ENCODE results near the gene CORO7. TPM values are rescaled to one million over a fixed set of nuclear protein-coding genes. Genes with fewer than 3 reads are reported as not detected.

The CORO7 gene
- total and polyA plus RNA-seq, 7 donors = 10.0 to 43.4 (median 17.1) TPM

GRCh38 chr16:4367393-4367856, 49.0 kb downstream of the CORO7 start:
- Histone ChIP-seq H3K36me3 (peaks cover 0 to 28% (median 15%) of the 10 kb centered on the region in 4 donors), H3K27ac (no peak overlapping the region), H3K4me1 (peaks cover 0 to 24% (median 18%) of the 10 kb centered on the region in 4 donors), H3K4me3 (no peak overlapping the region), H3K27me3 (no peaks in the 10 kb centered on the region), H3K9me3 (no peaks in the 10 kb centered on the region)
- intact Hi-C loops (cut with DNase I) = no loop called here
- 96 to 98% methylated on average over 5 of the region's 5 CpGs for WGBS, 2 donors
- no peak for DNase-seq
- TF ChIP-seq CTCF (IDR thresholded peaks at IDR 0.05) (no peak), EP300 (IDR thresholded peaks at IDR 0.05) (no peak), POLR2AphosphoS5 (IDR thresholded peaks at IDR 0.05) (no peak), POLR2A (IDR thresholded peaks at IDR 0.05) (no peak)

- 95 to 96% methylated on average over 13 of the region's 13 CpGs for WGBS, 2 donors
- peaks cover 0 to 42% (median 17%) of the 10 kb centered on the region in 4 donors for H3K36me3 ChIP-seq
These were observed 50.4 kb downstream of the CORO7 start for GRCh38 chr16:4366016-4366415.

DNA sequence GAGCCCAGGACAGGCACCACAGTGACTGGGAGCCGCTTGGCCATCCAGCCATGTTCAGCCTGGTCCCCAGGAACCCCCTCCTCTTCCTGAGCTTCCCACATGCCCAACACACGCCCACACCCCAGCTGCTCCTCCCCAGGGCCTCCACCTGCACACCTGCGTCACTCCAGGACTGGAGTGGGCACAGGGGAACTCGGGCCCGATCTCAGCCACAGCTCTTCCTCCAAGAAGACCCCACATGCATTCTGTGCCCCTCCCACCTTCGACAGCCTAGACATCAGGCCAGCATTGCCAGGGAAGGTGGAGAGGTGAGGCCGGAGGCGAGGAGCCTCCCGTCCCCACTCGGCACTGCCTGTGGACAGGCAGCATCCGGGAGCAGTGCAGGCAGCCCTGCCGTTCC, 50.8 kb downstream of the CORO7 start:
- no peak for TF ChIP-seq EP300 (IDR thresholded peaks at IDR 0.05)
- no peak for TF ChIP-seq POLR2A (IDR thresholded peaks at IDR 0.05)
- no peak for TF ChIP-seq POLR2AphosphoS5 (IDR thresholded peaks at IDR 0.05)
- no peak for TF ChIP-seq CTCF (IDR thresholded peaks at IDR 0.05)
- Histone ChIP-seq H3K4me3 (no peak overlapping the region), H3K9me3 (no peaks in the 10 kb centered on the region), H3K4me1 (peaks cover 0 to 10% (median 4%) of the 10 kb centered on the region in 4 donors), H3K27ac (no peak overlapping the region), H3K27me3 (no peaks in the 10 kb centered on the region), H3K36me3 (peaks cover 0 to 44% (median 17%) of the 10 kb centered on the region in 4 donors)
- intact Hi-C loops (cut with DNase I) = no loop called here
- WGBS, 2 donors = 92 to 94% methylated on average over 12 of the region's 12 CpGs
- no peak for DNase-seq

More at GRCh38 chr16:4366016-4366415, 50.4 kb downstream of the CORO7 start:
- Histone ChIP-seq H3K4me1 (peaks cover 0 to 14% (median 7%) of the 10 kb centered on the region in 4 donors), H3K9me3 (no peaks in the 10 kb centered on the region), H3K4me3 (no peak overlapping the region), H3K27ac (no peak overlapping the region), H3K27me3 (no peaks in the 10 kb centered on the region)
- no peak for DNase-seq
- TF ChIP-seq CTCF (IDR thresholded peaks at IDR 0.05) (no peak), POLR2A (IDR thresholded peaks at IDR 0.05) (no peak), POLR2AphosphoS5 (IDR thresholded peaks at IDR 0.05) (no peak), EP300 (IDR thresholded peaks at IDR 0.05) (no peak)
- intact Hi-C loops (cut with DNase I) = no loop called here

GRCh38 chr16:4365014-4365406, 51.4 kb downstream of the CORO7 start:
- H3K4me3 ChIP-seq = no peak overlapping the region
- 88 to 93% methylated on average over 10 of the region's 10 CpGs for WGBS, 2 donors
- no peaks in the 10 kb centered on the region for H3K27me3 ChIP-seq
- DNase-seq = no peak
- H3K4me1 ChIP-seq = peaks cover 0 to 4% (median 2%) of the 10 kb centered on the region in 4 donors
- TF ChIP-seq POLR2A (IDR thresholded peaks at IDR 0.05) (no peak), CTCF (IDR thresholded peaks at IDR 0.05) (no peak), EP300 (IDR thresholded peaks at IDR 0.05) (no peak)
- H3K27ac ChIP-seq = no peak overlapping the region
- intact Hi-C loops (cut with DNase I) = no loop called here
- no peaks in the 10 kb centered on the region for H3K9me3 ChIP-seq
- peaks cover 0 to 48% (median 19%) of the 10 kb centered on the region in 4 donors for H3K36me3 ChIP-seq
